Heart left ventricle (tissue), 16 donors: ENCODE data around the gene ARPIN. TPM values are rescaled to one million over a fixed set of nuclear protein-coding genes. Genes with fewer than 3 reads are reported as not detected.

Experiments
- ATAC-seq, 4 donors: fragments of 200-7000 bp; cut with Tn5 transposase; one replicate each; pipeline ENCODE4 v1.9.1; 2020 to 2022; ENCODE audit warnings: moderate library complexity in 4 of 4, mild to moderate bottlenecking in 3 of 4, moderate number of reproducible peaks in 1 of 4
- DNase-seq, 5 donors: peaks; one replicate each; pipeline ENCODE4 v3.0.0-alpha.2; 2020
- H3K27ac ChIP-seq, 12 donors: fragments of 200-600 bp; sonication (generic) in 4 of 12; one replicate each; pipeline versions ENCODE4 v1.5.0 to v1.8.0; 2016 to 2022; ENCODE audit warnings: mild to moderate bottlenecking in 2 of 12
- H3K27me3 ChIP-seq, 9 donors: fragments of 200-600 bp; sonication (generic) in 2 of 9; one replicate each; pipeline versions ENCODE4 v1.5.1 to v1.8.0; 2016 to 2022; ENCODE audit warnings: mild to moderate bottlenecking in 3 of 9
- H3K36me3 ChIP-seq, 9 donors: fragments of 200-600 bp; sonication (generic) in 2 of 9; one replicate each; pipeline versions ENCODE4 v1.5.0 to v1.8.0; 2018 to 2022; ENCODE audit warnings: mild to moderate bottlenecking in 2 of 9
- H3K4me1 ChIP-seq, 12 donors: fragments of 200-600 bp; sonication (generic) in 4 of 12; one replicate each; pipeline versions ENCODE4 v1.5.0 to v1.8.0; 2016 to 2022; ENCODE audit warnings: mild to moderate bottlenecking in 3 of 12
- H3K4me3 ChIP-seq, 12 donors: fragments of 200-600 bp; sonication (generic) in 4 of 12; one replicate each; pipeline versions ENCODE4 v1.5.0 to v1.8.0; 2017 to 2022; ENCODE audit warnings: mild to moderate bottlenecking in 9 of 12, moderate library complexity in 4 of 12
- H3K9me3 ChIP-seq, 12 donors: fragments of 200-600 bp; sonication (generic) in 4 of 12; one replicate each; pipeline versions ENCODE4 v1.5.0 to v1.8.0; 2016 to 2022; ENCODE audit warnings: mild to moderate bottlenecking in 1 of 12
- CTCF ChIP-seq, 12 donors: fragments of 200-600 bp; sonication (generic) in 4 of 12; IDR thresholded peaks; one replicate each; pipeline versions ENCODE4 v1.5.0 to v1.8.0; 2018 to 2022; ENCODE audit warnings: antibody characterized with exemption in 12 of 12, mild to moderate bottlenecking in 5 of 12
- POLR2A ChIP-seq, 2 donors: fragments of 450-650 bp; IDR thresholded peaks; one replicate each; pipeline ENCODE4 v1.6.1; 2017; ENCODE audit warnings: antibody characterized with exemption in 2 of 2, mild to moderate bottlenecking in 2 of 2, moderate library complexity in 2 of 2
- WGBS, 4 donors: extraction: QIAGEN DNeasy Blood & Tissue Kit in 2 of 4; methylation state at CpG; one replicate each; pipeline versions ENCODE4 v1.1.5 to v1.1.7; 2013 to 2018; 5-methylcytosine and 5-hydroxymethylcytosine counted together
- intact Hi-C, 10 donors: fragments of 100-400 bp; cut with DNase I; formaldehyde crosslinking; loops; one replicate each; pipeline versions ENCODE4 v1.11.1 to v1.14.2; 2022
- microRNA-seq, 4 donors: library from miRNA; unstranded; fragments of <30 nt; microRNA quantifications; one replicate each; pipeline versions ENCODE4 to v1.2.0, GENCODE V29; 2017 to 2020
- polyA plus RNA-seq, 2 donors: library from polyadenylated mRNA; stranded (reverse); fragments of 200-250 nt; gene quantifications; one replicate each; pipeline ENCODE4 v1.2.3, GENCODE V29; 2013
- total RNA-seq, 9 donors: library from RNA; depleted of rRNA in 2 of 9; stranded (reverse); fragments of >200 nt in 2 of 9; fragmentation: NEBNext Ultra II Directional in 3 of 9; extraction: Animal tissue kit (Norgen Biotek cat#: 25700) in 3 of 9; gene quantifications; one replicate each; pipeline versions ENCODE4 v1.1.0 to v1.2.4, GENCODE V29; 2016 to 2023
- donor health status: ischemic (EF 13 %, LVEDD 7.1; RV severe dilation, severe dysfunction).
- donor health status: healthy with polysubstance abuse.
- donor health status: DM: no; HTN: yes; CAD: no.
- donor health status: DM: no; HTN: no; CAD: no.
- donor health status: ischemic (EF 25% LVEDD 6.9; RV normal size, moderate dysfunction).
- donor health status: ischemic (EF 25% LVEDD 5.7; RV mildly dilated, moderate dysfunction).
- donor health status: healthy.
- donor health status: DM: yes; HTN: yes; CAD: no.
- donor health status: ischemic (EF 35%, LVEDD 5.7; RV mildly dilated, moderate dysfunction).
- donor health status: nonischemic (EF 11% LVEDD 7.7; RV severe dilation, severe dysfunction).
- donor health status: DM: yes; HTN: yes; CAD: no.
- donor health status: PGD.
- donor health status: ischemic (EF 29% LVEDD 5.4; RV normal size, mild dysfunction).
- donor health status: nonischemic (EF 23%, LVEDD 6.1; RV moderate dilation, normal function).

Gene ARPIN
- total and polyA plus RNA-seq, 11 donors, result 7.3 to 15.3 (median 11.5) TPM

- Histone ChIP-seq H3K4me3 (no peak overlapping the region), H3K4me1 (peaks cover 0 to 56% (median 0%) of the 10 kb centered on the region in 12 donors), H3K27me3 (no peaks in the 10 kb centered on the region), H3K9me3 (no peaks in the 10 kb centered on the region), H3K27ac (peak overlapping the region in 1 of 12 donors; percentile 81), H3K36me3 (peaks cover 0 to 63% (median 38%) of the 10 kb centered on the region in 9 donors)
- intact Hi-C loops, result no loop called here
- ATAC-seq (no peak), DNase-seq (no peak)
- 93 to 94% (median 94%) methylated on average over 2 of the region's 2 CpGs for WGBS, 4 donors
- TF ChIP-seq POLR2A (IDR thresholded peaks at IDR 0.05), result no peak
- TF ChIP-seq CTCF (IDR thresholded peaks at IDR 0.05), result no peak
Observed at GRCh38 chr15:89848970-89849292, 63.8 kb downstream of the ARPIN start.

- 90 to 98% (median 95%) methylated on average over 2 of the region's 2 CpGs for WGBS, 4 donors
- ATAC-seq (no peak), DNase-seq (no peak)
- H3K27me3 ChIP-seq, result no peaks in the 10 kb centered on the region
- peaks cover 0 to 67% (median 26%) of the 10 kb centered on the region in 9 donors for H3K36me3 ChIP-seq
- H3K4me3 ChIP-seq, result no peak overlapping the region
- H3K9me3 ChIP-seq, result no peaks in the 10 kb centered on the region
- no peak overlapping the region for H3K27ac ChIP-seq
- no peak for TF ChIP-seq POLR2A (IDR thresholded peaks at IDR 0.05)
- TF ChIP-seq CTCF (IDR thresholded peaks at IDR 0.05), result no peak
- peaks cover 0 to 53% (median 0%) of the 10 kb centered on the region in 12 donors for H3K4me1 ChIP-seq
- intact Hi-C loops, result no loop called here
Observed at GRCh38 chr15:89847101-89847500, 65.7 kb downstream of the ARPIN start.

- intact Hi-C loops, result no loop called here
- 87 to 91% (median 89%) methylated on average over 5 of the region's 5 CpGs for WGBS, 4 donors
- TF ChIP-seq CTCF (IDR thresholded peaks at IDR 0.05), result no peak
- TF ChIP-seq POLR2A (IDR thresholded peaks at IDR 0.05), result no peak
- Histone ChIP-seq H3K36me3 (peaks cover 0 to 56% (median 23%) of the 10 kb centered on the region in 9 donors), H3K9me3 (no peaks in the 10 kb centered on the region), H3K4me1 (peaks cover 0 to 50% (median 0%) of the 10 kb centered on the region in 12 donors), H3K4me3 (no peak overlapping the region), H3K27me3 (no peaks in the 10 kb centered on the region), H3K27ac (no peak overlapping the region)
- ATAC-seq (no peak), DNase-seq (no peak)
Observed at GRCh38 chr15:89845305-89845893, 67.4 kb downstream of the ARPIN start.

Small RNA genes lying within 50 kb of the gene (microRNA-seq; reads per million reads assigned to microRNA genes)
- gene MIR5009 (0 to 0.77 (median 0.17) reads per million in 4 donors), gene MIR5094 (0 reads per million in 4 donors)

Other genes with a start within 250 kb of the ARPIN start
- gene PLIN1, start 233.6 kb downstream of the ARPIN start, total RNA-seq, result 100 to 1,000 TPM in 1 of 9 donors, 10 to 100 TPM in 2, 1 to 10 TPM in 4, under 1 TPM in 2; 0.28 to 143 (median 3.3) TPM
- gene PLIN1, start 233.6 kb downstream of the ARPIN start, polyA plus RNA-seq, result 10 to 100 TPM in 1 of 2 donors, 1 to 10 TPM in 1; 6.5 to 11.8 TPM
- gene PEX11A, start 222.2 kb downstream of the ARPIN start, total RNA-seq, result 10 to 100 TPM in 6 of 9 donors, 1 to 10 TPM in 3; 7.0 to 23.0 (median 10.7) TPM
- gene PEX11A, start 222.2 kb downstream of the ARPIN start, polyA plus RNA-seq, result 10 to 100 TPM in 1 of 2 donors, 1 to 10 TPM in 1; 5.9 to 11.0 TPM
- under 1 TPM in 1 of 9 donors, not detected in 8; 0.21 TPM for gene WDR93, start 222.1 kb downstream of the ARPIN start, total RNA-seq
- under 1 TPM in 1 of 2 donors, not detected in 1; 0.10 TPM for gene WDR93, start 222.1 kb downstream of the ARPIN start, polyA plus RNA-seq
- 1 to 10 TPM; 1.3 to 6.9 (median 5.1) TPM for gene MESP1, start 161.7 kb downstream of the ARPIN start, total RNA-seq
- gene MESP1, start 161.7 kb downstream of the ARPIN start, polyA plus RNA-seq, result 1 to 10 TPM in 1 of 2 donors, under 1 TPM in 1; 0.43 to 6.9 TPM
- under 1 TPM in 3 of 9 donors, not detected in 6; 0.16 to 0.64 (median 0.52) TPM for gene MESP2, start 136.6 kb downstream of the ARPIN start, total RNA-seq
- gene MESP2, start 136.6 kb downstream of the ARPIN start, polyA plus RNA-seq, result under 1 TPM in 1 of 2 donors, not detected in 1; 0.65 TPM
- gene ANPEP, start 98.1 kb downstream of the ARPIN start, total RNA-seq, result 10 to 100 TPM in 3 of 9 donors, 1 to 10 TPM in 6; 1.1 to 37.6 (median 6.7) TPM
- 1 to 10 TPM; 4.6 to 9.2 TPM for gene ANPEP, start 98.1 kb downstream of the ARPIN start, polyA plus RNA-seq
- gene AP3S2, start 19.0 kb downstream of the ARPIN start, total RNA-seq, result 10 to 100 TPM; 37.1 to 64.6 (median 43.3) TPM
- gene AP3S2, start 19.0 kb downstream of the ARPIN start, polyA plus RNA-seq, result 10 to 100 TPM; 15.4 to 42.1 TPM
- 10 to 100 TPM in 1 of 9 donors, 1 to 10 TPM in 8; 2.9 to 22.4 (median 5.9) TPM for gene ZNF710, start 88.4 kb upstream of the ARPIN start, total RNA-seq
- gene ZNF710, start 88.4 kb upstream of the ARPIN start, polyA plus RNA-seq, result 1 to 10 TPM; 3.4 to 6.1 TPM
- 1,000 to 10,000 TPM in 2 of 9 donors, 100 to 1,000 TPM in 7; 573 to 1,258 (median 787) TPM for gene IDH2, start 189.5 kb upstream of the ARPIN start, total RNA-seq
- gene IDH2, start 189.5 kb upstream of the ARPIN start, polyA plus RNA-seq, result 100 to 1,000 TPM; 366 to 619 TPM